HG03354 (cell line): ENCODE data around the gene MTA2.
A peak's percentile ranks its signal among the peaks of the same experiment; 100 is the strongest.

Experiments used
- ATAC-seq: cut with Tn5 transposase; IDR thresholded peaks from one replicate; pipeline ENCODE4 v1.9.1; 2021; ENCODE audit warnings: mild to moderate bottlenecking; ENCODE audit not compliant: unreplicated experiment, poor library complexity, severe bottlenecking

The MTA2 gene

GRCh38 chr11:62613291-62613778, 11.7 kb upstream of the MTA2 start:
- no peak for ATAC-seq

- peak; percentile 76 for ATAC-seq
Measured at GRCh38 chr11:62612366-62613290, 11.0 kb upstream of the MTA2 start, which contains the start of the genes EML3 and ROM1. Gene EML3 (minus strand): TSS chr11:62612775. CDS start chr11:62612457, 318 bp downstream. Gene ROM1 (plus strand): TSS chr11:62613257. CDS start chr11:62613282, 25 bp downstream.

GRCh38 chr11:62611705-62612365, 10.2 kb upstream of the MTA2 start:
- ATAC-seq = peak; percentile 35

- no peak for ATAC-seq
Measured at GRCh38 chr11:62610814-62611704, 9.4 kb upstream of the MTA2 start.

GRCh38 chr11:62610403-62610802, 8.7 kb upstream of the MTA2 start:
- ATAC-seq = no peak

- ATAC-seq = no peak
Measured at GRCh38 chr11:62608776-62609175, 7.1 kb upstream of the MTA2 start.

- no peak for ATAC-seq
Measured at GRCh38 chr11:62607714-62608113, 6.0 kb upstream of the MTA2 start.

- no peak for ATAC-seq
Measured at GRCh38 chr11:62605902-62606301, 4.2 kb upstream of the MTA2 start.

GRCh38 chr11:62605467-62605866, 3.8 kb upstream of the MTA2 start:
- ATAC-seq = no peak

GRCh38 chr11:62604460-62605120, 2.9 kb upstream of the MTA2 start:
- no peak for ATAC-seq

GRCh38 chr11:62603776-62604299, 2.2 kb upstream of the MTA2 start:
- no peak for ATAC-seq

- no peak for ATAC-seq
Measured at GRCh38 chr11:62603072-62603408, 1.4 kb upstream of the MTA2 start.

GRCh38 chr11:62602141-62603071, 741 bp upstream of the MTA2 start:
- ATAC-seq = no peak

GRCh38 chr11:62601122-62601371, 618 bp downstream of the MTA2 start:
- no peak for ATAC-seq

GRCh38 chr11:62600367-62601121, 1.1 kb downstream of the MTA2 start:
- ATAC-seq = no peak

- ATAC-seq = no peak
Measured at GRCh38 chr11:62599901-62600300, 1.8 kb downstream of the MTA2 start.

GRCh38 chr11:62599069-62599696, 2.5 kb downstream of the MTA2 start:
- ATAC-seq = peak; percentile 49
